Measurements from ENCODE around the gene PDE8B.

Gene PDE8B

GRCh38 chr5:77353251-77353650, 142.8 kb downstream of the PDE8B start:
- TF ChIP-seq, protein P1, sequence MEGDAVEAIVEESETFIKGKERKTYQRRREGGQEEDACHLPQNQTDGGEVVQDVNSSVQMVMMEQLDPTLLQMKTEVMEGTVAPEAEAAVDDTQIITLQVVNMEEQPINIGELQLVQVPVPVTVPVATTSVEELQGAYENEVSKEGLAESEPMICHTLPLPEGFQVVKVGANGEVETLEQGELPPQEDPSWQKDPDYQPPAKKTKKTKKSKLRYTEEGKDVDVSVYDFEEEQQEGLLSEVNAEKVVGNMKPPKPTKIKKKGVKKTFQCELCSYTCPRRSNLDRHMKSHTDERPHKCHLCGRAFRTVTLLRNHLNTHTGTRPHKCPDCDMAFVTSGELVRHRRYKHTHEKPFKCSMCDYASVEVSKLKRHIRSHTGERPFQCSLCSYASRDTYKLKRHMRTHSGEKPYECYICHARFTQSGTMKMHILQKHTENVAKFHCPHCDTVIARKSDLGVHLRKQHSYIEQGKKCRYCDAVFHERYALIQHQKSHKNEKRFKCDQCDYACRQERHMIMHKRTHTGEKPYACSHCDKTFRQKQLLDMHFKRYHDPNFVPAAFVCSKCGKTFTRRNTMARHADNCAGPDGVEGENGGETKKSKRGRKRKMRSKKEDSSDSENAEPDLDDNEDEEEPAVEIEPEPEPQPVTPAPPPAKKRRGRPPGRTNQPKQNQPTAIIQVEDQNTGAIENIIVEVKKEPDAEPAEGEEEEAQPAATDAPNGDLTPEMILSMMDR (IDR thresholded peaks at IDR 0.05; ENCODE audit: low read depth, low read length): no peak
- H3K4me3 ChIP-seq (ENCODE audit: low read depth, low read length): no peak overlapping the region

- H3K4me3 ChIP-seq (ENCODE audit: low read depth, low read length): no peak overlapping the region
- TF ChIP-seq, protein P1 (IDR thresholded peaks at IDR 0.05; ENCODE audit: low read depth, low read length): no peak
These were observed 144.0 kb downstream of the PDE8B start for GRCh38 chr5:77354454-77354853.

- no peak overlapping the region for H3K4me3 ChIP-seq (ENCODE audit: low read depth, low read length)
- TF ChIP-seq, protein P1 (IDR thresholded peaks at IDR 0.05; ENCODE audit: low read depth, low read length): no peak
These were observed 144.6 kb downstream of the PDE8B start for GRCh38 chr5:77355080-77355479.

DNA sequence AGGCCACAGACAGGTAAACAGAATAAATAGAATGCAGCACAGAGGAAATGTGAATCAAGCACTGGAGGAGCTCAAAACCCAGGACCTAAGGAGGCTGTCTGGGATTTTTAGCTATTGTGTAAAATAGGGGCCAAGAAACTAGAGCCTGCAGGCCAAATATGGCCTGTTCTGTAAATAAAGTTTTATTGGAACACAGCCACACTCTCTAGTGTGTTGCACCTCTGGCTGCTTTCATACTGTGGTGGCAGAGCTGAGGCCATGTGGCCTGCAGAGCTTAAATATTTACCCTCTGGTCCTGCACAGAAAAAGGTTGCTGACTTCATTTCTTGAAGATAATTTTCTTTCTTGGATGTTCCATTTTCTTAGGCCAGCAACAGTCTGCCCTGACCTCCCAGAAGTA, 145.3 kb downstream of the PDE8B start:
- TF ChIP-seq, protein P1 (IDR thresholded peaks at IDR 0.05; ENCODE audit: low read depth, low read length): no peak
- no peak overlapping the region for H3K4me3 ChIP-seq (ENCODE audit: low read depth, low read length)

GRCh38 chr5:77356740-77357139, 146.3 kb downstream of the PDE8B start:
- TF ChIP-seq, protein P1 (IDR thresholded peaks at IDR 0.05; ENCODE audit: low read depth, low read length): no peak
- H3K4me3 ChIP-seq (ENCODE audit: low read depth, low read length): no peak overlapping the region

DNA sequence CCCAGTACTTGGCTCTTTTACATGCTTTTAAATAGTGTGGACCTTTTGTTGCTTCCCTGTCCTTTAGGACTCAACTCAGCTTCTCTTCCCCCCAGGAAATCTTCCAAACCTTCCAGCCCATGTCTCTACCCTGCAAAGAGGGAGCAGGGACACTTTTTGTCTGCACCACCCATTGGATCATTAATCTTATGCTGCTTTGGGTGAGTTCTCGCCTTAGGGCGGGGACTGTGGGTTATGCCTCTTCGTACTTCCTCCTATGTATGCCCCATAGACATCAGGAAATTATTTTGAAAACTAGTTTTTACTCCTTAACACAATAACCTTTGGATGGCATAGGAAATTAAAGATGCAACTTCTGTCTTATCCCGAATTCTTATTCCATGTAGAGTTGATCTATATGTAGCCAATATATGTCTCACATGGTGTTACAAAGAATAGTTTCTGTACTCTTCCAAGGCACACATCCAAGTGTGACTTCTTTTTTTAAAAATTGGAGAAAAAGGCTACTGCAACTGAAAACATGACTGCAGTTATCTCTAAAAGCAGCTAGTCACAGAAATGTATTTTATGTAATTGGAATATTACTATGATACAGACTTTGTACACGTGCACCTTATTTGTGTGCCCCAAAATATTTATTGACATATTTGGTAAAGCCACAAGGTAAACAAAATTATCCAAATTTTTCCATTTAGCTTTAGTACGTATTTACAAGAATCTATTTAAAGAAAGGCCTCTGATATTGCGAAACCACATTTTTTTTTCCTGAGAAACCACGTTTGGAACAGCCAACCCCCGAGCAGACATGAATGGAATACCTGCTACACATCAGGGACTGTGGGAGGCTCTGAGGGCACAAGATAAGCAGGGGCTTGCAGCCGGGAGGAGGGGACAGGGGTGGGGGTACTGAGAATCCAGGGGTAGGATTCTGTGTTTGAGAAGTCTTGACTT, 148.1 kb downstream of the PDE8B start:
- H3K4me3 ChIP-seq (ENCODE audit: low read depth, low read length): no peak overlapping the region
- TF ChIP-seq, protein P1 (IDR thresholded peaks at IDR 0.05; ENCODE audit: low read depth, low read length): no peak

GRCh38 chr5:77359231-77359630, 148.8 kb downstream of the PDE8B start:
- TF ChIP-seq, protein P1 (IDR thresholded peaks at IDR 0.05; ENCODE audit: low read depth, low read length): no peak
- H3K4me3 ChIP-seq (ENCODE audit: low read depth, low read length): no peak overlapping the region
